Fibroblast of skin of right quadriceps (primary cell): Measurements from ENCODE around the gene HSD3B2.

Experiments used
- DNase-seq: peaks from one replicate; pipeline ENCODE4 v3.0.0-alpha.2; 2013

HSD3B2 gene

DNA sequence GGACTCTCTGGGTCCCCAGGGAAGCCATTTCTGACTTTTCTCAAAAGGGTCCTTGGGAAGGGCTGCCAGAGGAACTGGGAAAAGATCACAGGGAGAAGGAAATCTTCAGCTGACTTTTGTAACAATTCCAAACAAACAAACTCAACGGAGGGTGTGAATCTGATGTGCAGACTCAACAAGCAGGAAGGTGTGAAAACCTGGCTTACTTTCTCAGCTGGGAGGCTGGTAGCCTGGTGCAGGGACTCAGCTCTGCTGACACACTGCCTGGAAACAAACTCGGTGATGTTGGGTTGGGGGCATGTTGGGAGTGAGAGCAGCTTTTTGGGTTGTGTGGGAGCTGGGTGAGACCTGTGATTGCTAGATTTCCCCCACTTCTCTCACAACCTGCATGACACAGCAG lies 10.2 kb upstream of the HSD3B2 start:
- DNase-seq = no peak

DNA sequence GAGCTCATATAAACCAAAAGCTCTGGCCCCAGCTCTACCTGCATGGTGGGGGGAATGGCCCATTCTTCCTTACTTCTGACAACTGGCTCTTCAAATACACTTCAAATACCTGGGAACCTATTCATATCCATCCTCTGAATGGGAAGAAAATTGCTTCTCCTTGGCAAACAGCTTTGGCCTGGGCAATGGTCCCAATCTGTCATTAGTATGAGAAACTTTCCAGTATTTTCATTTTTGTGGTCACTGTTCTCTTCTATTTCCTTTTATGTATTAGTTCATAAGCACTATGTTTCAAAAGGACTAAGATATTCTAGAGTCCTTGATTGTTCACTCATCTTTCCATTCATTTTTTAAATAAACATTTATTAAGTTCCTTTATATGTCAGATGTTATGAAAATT lies 5.2 kb upstream of the HSD3B2 start:
- DNase-seq = peak; percentile 44

DNA sequence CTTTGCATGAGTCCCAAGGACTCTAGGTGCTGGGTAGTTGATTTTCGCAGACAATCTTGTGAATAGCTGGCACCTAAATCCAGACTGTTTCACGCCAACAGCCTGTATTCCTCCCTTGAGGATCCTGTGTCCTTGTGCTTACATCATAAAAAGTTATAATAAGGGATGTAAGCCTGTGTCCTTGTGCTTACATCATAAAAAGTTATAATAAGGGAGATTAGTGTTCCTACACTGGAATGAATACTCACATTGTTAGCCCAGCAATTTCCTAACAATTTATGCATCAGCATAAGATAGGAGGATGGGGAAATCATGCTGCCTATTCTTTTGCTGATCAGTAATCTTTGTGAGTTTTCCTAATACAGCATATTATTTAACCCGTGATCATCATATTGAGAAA lies 4.0 kb upstream of the HSD3B2 start:
- DNase-seq = no peak

DNA sequence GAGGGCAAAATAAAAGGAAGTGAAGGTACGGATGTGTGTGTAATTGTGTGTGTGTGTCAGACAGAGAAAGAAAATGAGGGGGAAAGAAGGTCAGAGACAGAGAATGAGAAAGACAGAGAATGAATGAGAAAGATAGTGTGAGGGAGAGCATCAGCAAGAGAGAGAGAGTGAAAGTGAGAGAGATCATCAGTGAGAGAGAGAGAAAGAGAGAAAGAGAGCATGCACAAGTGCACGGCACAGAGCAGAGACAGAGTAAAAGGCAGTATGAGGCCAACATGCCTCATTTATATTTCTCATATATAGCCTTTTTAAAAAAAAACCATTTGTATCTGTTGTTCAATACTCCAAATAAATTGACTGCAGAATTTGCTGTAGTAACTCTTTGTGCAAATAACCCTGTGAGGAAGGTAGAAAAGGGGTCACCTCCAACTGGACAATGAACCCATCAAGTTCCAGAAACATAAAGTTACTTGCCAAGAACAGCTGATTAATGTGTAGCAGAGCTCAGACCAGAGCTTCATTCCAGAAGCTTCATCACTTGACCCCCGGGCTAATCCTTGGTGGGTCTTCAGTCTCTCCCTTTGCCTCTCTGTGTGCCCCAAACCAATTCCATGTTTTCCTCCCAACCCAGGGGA lies 1.2 kb downstream of the HSD3B2 start:
- DNase-seq = no peak

DNA sequence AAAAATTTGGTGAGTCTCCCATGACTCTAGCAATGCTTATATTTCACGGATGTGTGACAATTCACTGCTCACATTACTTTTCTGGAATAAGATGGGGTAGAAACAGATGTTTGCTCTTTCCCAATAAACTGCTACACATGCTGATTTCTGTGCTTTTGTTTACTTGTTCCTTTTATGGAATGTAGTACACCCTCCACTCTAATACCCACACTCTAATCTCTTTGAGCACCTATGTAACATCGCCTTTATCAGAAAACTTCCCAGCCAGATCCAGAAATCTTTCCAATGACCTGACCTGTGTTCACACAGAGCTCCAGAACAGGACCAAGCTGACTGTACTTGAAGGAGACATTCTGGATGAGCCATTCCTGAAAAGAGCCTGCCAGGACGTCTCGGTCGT lies 4.2 kb downstream of the HSD3B2 start:
- no peak for DNase-seq

DNA sequence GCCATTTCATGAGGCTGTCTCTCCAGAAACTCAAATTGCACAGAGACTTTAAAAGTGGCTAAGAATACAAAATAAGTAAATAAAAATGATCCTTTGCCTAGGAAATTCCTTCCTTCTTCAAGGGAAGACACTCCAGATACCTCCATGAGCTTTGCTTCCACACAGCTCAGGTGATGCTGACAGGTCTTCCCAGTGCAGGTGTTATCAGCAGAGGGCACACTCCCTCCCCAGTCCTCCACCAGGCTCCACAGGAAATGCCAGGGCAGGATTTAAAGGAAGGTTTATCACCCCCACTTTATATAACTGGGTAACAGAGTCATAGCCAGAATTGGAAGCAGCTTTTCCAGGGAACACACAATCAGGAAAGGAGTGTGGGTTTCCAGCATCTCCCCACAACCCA lies 5.7 kb downstream of the HSD3B2 start:
- no peak for DNase-seq

DNA sequence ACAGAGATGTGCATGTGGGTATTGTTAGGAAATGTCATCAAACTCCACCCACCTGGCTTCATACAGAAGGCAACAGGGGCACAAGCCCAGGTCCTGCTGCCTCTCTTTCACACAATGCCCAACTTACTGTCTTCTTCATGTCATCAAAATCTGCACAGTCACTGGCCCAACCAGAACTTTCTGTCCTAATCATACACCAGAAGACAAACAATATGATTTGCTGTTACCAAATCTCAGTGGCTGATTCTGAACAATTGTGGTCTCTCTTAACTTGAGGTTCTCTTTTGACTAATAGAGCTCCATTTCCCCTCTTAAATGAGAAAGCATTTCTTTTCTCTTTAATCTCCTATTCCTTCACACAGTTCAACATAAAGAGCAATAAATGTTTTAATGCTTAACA lies 7.7 kb downstream of the HSD3B2 start:
- DNase-seq = no peak

DNA sequence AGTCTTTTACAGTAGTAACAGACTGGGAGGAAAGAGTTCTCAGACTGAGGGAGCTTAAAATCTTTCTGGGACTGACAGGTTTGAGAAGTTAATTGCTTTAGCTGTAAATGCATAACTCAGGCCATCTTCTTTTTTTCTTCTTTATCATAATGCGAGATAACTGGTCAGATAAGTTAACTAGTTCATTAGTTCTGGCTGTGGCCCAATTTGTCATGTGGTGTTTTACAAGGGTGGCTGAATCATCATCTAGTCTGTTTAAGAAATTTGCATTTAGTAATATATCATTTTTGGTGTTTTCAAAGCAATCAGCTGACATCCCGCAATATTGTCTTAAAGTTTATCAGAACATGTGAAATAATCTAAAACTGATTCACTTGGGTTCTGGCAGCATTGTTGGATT lies 14.0 kb downstream of the HSD3B2 start:
- DNase-seq = no peak

DNA sequence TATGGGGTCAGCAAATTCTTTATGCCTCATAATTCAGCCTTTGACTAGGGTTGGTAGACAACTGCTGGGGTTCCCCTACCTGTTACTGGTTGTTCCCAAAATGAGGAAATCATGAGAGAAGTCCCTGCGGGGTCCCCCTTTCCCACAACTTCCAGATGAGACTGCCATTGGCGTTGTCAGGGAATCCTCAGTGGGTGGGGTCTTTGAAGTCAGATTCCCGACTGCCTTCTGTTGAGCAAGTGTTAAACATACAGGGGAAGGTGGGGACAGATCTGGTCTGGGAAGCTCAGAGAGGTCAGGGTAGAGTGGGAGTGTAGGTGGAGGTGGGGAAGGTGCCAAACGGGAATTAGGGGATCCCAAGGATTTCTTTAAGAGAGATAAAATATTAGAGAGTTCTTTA lies 14.7 kb downstream of the HSD3B2 start:
- DNase-seq = no peak

DNA sequence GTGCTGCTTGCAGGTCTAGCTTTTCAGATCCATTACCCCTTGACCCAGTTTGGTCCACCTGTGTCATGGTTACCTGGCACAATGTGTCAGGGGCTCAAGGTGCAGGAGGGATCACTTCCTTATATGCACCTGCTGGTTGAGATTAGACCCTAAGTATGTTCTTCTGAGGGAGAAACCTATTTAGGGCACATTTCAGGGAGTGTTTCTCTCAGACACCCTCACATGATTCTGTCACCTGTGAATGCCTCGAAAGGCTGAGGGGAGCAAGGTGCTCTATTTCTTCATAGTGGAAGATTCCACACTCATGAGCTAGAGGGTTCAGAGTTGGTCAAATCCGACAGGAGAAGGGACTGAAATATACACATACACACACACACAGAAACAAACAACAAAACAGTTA lies 15.5 kb downstream of the HSD3B2 start:
- no peak for DNase-seq

DNA sequence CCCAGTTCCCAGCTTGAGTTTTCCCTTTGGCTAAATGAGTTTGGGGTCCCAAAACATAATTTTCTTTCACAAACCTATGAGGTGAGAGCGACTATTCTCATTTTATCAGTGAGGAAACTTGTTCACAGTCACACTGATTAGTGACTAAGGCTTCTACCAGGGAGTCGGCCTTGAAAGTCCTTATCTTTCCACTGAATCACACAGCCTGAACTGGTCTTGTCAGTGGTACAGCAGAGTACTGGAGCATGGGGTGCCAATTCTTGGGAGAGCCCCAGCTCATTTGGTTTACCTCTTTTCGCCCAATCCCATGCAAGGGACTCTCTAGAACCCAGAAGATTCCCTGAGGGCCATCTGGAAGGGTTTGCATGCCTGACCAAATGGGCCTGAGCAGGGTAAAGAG lies 16.9 kb downstream of the HSD3B2 start:
- DNase-seq = no peak

DNA sequence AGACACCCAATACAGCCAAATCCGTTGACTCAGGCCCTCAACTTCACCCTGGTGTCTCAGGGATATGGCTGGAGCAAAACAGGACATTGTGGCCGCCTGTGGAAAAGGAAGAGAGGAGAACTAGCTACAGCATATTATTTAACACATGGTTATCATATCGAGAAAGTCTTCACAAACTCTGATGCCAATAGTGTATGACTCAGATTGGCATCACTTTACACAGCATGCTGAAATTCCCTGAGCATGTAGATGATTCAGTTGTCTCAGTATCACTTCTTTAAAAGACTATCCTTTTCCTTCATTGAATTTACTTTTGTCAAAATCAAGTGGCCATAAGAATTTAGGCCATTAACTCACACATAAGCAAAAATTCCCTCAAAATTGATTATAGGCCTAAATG lies 20.1 kb downstream of the HSD3B2 start:
- DNase-seq = no peak

DNA sequence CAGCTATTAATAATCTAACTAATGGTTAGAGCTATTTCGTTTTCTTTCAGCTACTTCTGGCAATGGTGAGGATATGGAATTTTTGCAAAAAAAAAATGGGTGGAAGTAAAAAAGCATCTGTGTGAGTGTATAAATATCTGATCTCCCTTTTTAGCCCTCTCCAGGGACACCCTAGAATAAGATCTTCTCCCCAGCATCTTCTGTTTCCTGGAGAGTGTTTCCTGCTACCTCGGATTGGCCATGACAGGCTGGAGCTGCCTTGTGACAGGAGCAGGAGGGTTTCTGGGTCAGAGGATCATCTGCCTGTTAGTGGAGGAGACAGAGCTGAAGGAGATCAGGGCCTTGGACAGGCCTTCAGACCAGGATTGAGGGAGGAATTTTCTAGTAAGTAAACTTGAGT lies 23.8 kb downstream of the HSD3B2 start:
- DNase-seq = no peak

DNA sequence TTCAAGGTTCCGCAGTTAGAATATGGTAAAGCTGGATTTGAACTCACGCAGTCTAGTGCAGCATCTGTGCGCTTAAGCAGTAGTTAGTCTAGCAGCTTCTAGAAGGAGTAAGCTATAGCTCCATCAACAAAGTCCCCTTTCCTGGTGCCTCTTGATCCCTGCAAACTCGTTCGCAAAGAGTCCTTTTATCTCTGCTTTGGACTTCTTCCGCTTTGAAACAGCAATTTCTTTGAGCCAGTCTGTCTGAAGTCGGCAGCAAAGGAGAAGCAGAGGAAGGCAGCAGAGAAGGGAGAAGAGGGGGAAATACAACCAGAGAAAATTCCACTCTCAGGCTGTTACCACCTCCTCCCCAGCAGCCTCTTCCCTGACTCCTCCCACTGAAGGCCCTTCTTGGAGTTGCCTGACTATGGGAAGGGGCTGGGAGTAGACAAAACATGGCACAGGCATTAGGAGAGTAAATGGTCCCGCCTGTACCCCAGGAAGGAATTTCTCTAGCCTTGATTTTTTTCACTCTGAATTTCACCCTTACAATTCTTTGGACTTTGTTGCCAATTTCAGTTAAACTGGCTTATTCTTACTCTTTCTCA lies 25.9 kb downstream of the HSD3B2 start:
- DNase-seq = no peak

DNA sequence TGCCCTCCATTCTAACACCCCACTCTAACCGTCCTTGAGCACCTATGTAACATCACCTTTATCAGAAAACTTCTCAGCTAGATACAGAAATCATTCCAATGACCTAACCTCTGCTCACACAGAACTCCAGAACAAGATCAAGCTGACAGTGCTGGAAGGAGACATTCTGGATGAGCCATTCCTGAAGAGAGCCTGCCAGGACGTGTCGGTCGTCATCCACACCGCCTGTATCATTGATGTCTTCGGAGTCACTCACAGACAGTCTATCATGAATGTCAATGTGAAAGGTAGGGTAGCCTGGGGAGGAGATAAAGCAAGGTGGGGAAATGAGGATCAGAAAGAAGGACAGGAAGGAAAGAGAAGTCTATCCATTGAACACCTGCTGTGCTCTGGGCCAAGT lies 27.8 kb downstream of the HSD3B2 start:
- no peak for DNase-seq

DNA sequence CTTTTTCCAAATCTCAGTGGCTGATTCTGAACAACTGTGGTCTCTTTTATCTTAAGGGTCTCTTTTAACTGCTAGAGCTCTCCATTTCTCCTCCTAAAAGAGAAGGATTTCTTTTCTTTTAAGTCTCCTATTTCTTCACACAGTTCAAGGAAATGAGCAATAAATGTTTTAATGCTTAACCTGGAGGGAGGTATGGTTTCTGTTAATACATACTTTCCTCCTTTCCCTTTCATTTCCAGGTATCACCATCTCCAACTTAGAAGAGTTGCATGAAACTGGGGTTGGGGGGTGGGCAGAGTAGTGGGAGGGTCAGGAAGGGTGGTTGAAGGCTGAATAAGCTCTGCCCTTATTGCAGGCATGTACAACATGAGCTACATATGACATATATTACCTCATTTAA lies 31.4 kb downstream of the HSD3B2 start:
- no peak for DNase-seq

DNA sequence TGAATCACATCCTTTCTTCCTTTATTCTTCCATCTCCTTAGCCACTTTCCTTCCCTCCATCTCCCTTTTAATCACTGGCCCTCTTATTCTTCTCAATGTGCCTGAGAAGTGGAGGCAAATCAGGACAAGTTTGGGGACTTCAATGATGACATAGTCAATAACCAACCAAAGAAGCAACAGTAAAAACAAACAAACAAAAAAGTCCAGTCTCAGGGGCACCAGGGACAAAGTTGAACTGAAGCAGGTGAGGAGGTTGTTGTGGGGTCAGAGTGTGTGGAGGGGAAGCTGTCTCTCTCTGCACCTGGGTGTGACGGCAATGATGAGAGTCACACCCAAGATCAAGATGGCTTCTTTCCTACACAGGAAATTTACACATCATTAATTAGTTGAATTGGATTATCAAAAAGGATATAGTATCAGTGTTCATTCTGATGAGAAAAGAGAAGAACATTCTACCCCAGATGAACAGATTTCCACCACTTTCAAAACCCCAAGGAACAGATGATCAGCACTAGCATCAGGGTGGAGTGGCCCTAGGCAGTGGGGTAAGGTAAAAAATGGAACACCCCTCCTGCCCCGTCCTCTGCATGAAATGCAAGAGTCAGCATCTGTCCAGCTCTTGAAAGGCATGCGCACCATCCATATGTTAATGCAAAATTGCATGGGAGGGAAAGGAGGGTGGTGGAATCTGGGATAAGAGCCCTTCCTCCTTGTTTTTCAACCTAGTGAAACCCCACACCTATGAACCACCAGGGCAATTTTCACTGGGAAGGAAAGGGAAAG lies 32.6 kb downstream of the HSD3B2 start:
- no peak for DNase-seq

DNA sequence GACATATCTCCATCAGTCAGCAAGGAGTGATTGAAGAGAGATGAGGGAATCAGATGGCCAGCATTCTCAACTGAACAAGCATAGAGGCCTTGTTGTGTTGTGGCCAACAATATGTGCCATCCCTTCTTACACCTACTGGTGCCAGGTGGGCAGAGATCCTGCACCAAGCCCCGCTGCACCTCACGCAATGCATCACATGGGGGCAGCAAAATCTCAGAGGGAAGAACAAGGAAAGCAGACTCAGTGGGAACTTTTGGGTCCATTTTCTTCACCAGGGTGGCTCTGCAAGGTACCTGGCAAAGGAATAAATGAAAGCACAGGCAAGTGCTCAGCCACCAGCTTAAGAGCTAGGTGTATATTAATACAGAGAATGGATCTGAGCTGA lies 33.2 kb downstream of the HSD3B2 start:
- no peak for DNase-seq

DNA sequence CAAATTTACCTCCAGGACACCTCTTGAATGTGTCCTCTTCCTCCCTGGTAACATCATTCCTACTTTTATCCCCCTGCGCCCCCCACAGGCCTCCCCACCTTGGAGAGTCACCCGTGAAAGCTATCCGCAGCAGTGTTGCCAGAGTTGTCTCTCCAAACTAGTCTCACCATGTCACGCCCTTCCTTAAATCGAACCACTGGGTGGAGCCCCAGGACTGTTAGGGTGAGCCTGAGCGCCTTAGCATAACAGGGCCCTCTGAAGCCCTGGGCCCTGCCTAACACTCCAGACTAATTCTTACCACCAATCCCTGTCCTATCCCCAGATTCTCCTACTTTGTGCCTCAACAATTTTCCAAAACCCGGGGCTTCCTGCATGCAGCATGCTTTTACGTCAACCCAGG lies 35.0 kb downstream of the HSD3B2 start:
- DNase-seq = no peak

DNA sequence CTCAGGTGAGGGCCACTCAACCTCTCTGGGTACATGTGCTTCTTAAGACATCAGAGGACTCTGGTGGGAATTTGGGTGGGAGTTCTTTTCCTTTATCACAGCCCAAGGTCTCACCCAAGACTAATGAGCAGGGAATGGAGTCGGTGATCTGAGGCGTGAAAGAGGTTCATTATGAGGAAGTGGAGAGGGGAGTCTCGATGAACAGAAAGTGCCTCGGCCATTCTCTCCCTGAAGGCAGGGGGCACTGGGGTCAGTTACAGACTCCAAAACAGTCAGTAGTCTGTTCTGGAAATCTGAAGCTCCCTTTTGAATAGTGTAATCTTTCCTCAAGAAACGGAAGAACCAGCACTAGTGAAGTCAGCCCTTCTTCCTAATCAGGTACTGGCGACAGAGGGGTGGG lies 36.2 kb downstream of the HSD3B2 start:
- DNase-seq = no peak

DNA sequence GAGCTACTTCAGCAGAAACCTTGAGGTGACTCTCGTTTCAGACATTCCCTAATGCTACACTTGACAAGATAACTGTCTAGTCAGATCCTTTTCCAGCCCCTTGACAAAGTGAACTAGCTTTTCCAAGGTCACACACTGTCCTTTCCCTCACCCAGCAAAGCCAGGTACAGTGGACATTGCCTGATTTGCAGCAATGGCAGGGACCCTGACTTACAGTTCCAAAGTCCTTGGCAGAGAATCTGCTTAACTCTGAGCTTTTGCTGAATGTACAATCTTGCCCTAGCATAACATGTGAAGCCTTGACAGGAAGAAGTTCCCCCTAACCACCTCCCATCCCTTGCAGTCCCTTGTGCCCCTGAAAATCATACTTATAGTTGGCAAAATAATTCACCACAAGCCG lies 37.1 kb downstream of the HSD3B2 start:
- no peak for DNase-seq

DNA sequence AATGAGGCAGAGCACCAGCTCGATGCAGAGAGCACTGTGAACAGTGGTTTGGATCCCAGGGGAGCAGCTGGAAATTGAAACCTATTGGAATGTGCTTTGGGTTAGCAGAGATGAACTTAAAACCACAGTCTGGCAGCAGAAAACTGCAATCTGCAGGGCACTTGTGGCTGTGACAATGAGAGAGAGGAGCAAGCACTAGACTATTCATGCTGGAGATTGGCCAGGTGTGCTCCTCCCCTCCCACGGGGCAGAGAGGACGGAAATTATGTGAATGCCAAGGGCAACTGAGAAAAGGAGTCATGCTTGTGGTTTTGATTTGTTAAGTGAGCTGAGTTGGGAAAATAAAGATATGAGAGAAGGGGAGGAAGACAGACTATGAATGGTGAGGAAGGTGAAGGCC lies 38.1 kb downstream of the HSD3B2 start:
- DNase-seq = peak; percentile 70

DNA sequence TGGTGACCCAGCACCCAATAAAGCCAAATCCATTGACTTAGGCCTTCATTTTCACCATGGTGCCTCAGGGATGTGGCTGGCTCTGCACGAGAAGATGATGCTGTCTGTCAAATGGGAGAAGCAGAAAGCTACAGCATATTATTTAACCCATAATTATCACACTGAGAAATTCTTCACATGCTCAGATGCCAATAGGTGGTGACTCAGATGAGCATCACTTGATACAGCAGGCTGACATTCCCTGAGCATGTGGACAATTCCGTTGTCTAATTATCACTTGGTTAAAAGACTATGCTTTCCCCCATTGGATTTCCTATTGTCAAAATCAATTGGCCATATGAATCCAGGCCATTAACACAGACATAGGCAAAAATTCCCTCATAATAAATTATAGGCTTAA lies 48.0 kb downstream of the HSD3B2 start:
- no peak for DNase-seq

DNA sequence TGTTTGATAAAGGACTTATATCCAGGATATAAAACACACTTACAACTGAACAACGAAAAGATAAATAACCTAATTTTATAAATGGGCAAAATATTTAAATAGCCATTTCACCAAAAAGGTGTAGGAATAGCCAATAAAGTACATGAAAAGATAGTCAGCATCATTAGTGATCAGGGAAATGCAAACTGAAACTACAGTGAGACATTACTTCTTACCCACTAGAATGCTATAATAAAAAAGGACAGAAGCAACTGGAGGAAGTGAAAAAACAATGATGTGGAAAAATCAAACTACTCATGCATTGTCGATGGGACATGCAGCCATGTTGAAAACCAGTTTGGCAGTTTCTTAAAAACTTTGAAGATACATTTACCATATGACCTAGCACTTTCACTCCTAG lies 48.6 kb downstream of the HSD3B2 start:
- DNase-seq = no peak

DNA sequence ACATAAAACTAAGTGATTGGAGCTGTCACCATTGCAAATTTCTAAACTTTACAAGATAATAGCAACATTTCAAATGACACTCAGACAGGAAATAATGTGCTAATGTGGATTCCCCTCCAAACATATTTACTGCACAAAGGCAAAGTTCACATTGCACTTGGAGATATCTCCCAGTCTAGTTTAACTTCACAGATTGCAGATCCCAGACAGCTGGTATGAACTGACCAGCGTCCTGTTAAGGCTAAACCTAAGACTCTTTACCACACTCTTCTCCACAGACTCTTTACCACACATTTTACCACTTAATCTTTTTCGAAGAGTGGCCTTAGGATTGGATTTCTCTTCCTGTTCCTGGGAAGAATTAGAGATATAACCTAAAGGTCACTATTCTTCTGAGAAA lies 51.5 kb downstream of the HSD3B2 start:
- no peak for DNase-seq
